ENCODE results near the gene HABP2.

GRCh38 chr10:113557424-113557862, 4.6 kb downstream of the HABP2 start:
- TF ChIP-seq CREB1 (CRISPR knock-in tag; IDR thresholded peaks at IDR 0.05) (no peak), ATF2 (CRISPR knock-in tag; IDR thresholded peaks at IDR 0.05; ENCODE audit: borderline replicate concordance, low read depth) (no peak), NR3C1 (CRISPR knock-in tag; conservative IDR thresholded peaks at IDR 0.05; ENCODE audit: low read depth) (no peak), CTCF (IDR thresholded peaks at IDR 0.05) (no peak), SP1 (CRISPR knock-in tag; conservative IDR thresholded peaks at IDR 0.05) (no peak), JUN (CRISPR knock-in tag; IDR thresholded peaks at IDR 0.05) (no peak), CREM (CRISPR knock-in tag; IDR thresholded peaks at IDR 0.05) (no peak), ELF4 (CRISPR knock-in tag; IDR thresholded peaks at IDR 0.05; ENCODE audit: low read depth) (no peak), ZNF396 (CRISPR knock-in tag; IDR thresholded peaks at IDR 0.05; ENCODE audit: borderline replicate concordance) (no peak), MAX (CRISPR knock-in tag; IDR thresholded peaks at IDR 0.05) (no peak), ATF3 (CRISPR knock-in tag; conservative IDR thresholded peaks at IDR 0.05) (no peak)

Measured in WTC11 (cell line).